Measurements from ENCODE around the gene TUSC2.

DNA sequence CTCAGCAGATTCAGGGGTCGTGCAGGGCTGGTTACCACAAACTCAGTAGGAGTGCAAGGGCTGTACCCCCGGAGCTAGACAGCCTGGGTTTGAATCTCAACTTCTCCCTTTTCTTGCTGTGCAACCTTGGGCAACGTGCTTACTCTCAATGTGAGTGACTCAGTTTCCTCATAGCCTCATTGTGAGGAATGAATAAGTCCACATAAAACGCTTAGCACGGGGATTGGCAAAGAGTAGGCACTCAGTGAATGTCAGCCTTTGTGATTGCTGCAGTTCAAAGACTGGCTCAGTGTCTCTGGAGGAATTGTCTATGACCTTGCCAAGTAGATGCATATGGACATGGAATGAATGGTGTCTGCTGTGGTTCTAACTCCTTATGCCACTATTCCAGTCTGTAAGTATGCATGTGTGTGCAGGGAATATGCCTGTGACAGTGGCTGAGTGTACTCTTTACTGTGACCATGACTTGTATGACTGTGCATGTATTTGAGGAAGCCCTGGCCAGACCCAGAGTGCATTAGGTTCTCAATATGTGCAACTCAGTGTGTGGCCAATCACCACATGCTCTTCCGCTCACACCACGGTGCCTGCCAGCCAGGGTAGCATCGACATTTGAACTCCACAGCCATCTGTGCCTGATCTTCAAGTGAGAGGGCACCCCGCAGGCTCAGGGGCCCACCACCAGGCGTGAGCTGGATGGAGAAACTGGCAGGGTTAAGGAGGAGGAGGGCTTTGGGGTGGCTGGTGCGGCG lies 27.9 kb downstream of the TUSC2 start:
- TF ChIP-seq, protein P1, sequence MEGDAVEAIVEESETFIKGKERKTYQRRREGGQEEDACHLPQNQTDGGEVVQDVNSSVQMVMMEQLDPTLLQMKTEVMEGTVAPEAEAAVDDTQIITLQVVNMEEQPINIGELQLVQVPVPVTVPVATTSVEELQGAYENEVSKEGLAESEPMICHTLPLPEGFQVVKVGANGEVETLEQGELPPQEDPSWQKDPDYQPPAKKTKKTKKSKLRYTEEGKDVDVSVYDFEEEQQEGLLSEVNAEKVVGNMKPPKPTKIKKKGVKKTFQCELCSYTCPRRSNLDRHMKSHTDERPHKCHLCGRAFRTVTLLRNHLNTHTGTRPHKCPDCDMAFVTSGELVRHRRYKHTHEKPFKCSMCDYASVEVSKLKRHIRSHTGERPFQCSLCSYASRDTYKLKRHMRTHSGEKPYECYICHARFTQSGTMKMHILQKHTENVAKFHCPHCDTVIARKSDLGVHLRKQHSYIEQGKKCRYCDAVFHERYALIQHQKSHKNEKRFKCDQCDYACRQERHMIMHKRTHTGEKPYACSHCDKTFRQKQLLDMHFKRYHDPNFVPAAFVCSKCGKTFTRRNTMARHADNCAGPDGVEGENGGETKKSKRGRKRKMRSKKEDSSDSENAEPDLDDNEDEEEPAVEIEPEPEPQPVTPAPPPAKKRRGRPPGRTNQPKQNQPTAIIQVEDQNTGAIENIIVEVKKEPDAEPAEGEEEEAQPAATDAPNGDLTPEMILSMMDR (IDR thresholded peaks at IDR 0.05; ENCODE audit: low read depth, low read length) = no peak
- TF ChIP-seq EZH2phosphoT487 (IDR thresholded peaks at IDR 0.05; ENCODE audit: low read depth) = no peak

All from OCI-LY3 (cell line).